Mammary microvascular endothelial cell (primary cell): Measurements from ENCODE around the gene MAB21L2. TPM values are rescaled to one million over a fixed set of nuclear protein-coding genes. Genes with fewer than 3 reads are reported as not detected.

Experiments
- total RNA-seq: library from RNA; depleted of rRNA; stranded (reverse); fragments of >200 nt; gene quantifications from 2 replicates; pipeline ENCODE4 v1.2.3, GENCODE V29; 2015

MAB21L2 gene
- under 0.01 and 0.20 TPM in 2 replicates for total RNA-seq

GRCh38 chr4:150582146-150582872 lies at the start of gene MAB21L2:
Gene MAB21L2 (plus strand): TSS chr4:150582151. CDS start chr4:150583030, 879 bp downstream.

